WTC11 (cell line): ENCODE measurements around the gene LEAP2. TPM values are rescaled to one million over a fixed set of nuclear protein-coding genes. Genes with fewer than 3 reads are reported as not detected.
"Not testable (repeated sequence)": the region's sequence is repeated elsewhere in the genome, so short reads cannot be mapped to it uniquely, and the experiment has no call there.

Source experiments
- ATAC-seq: fragments of 200-7000 bp; cut with Tn5 transposase; 2 replicates; pipeline ENCODE4 v1.10.0; 2021; ENCODE audit warnings: mild to moderate bottlenecking, moderate library complexity
- CTCF ChIA-PET: fragments of 300-600 bp; sonication (Branson Sonifier 250); formaldehyde crosslinking; loops from one replicate; lab custom pipeline; 2021; ENCODE audit warnings: antibody characterized with exemption; lab: Charles Lee
- POLR2A ChIA-PET: fragments of 350-600 bp; sonication (Branson Sonifier 250); formaldehyde crosslinking; loops from one replicate; lab custom pipeline; 2021; ENCODE audit warnings: antibody characterized with exemption; lab: Charles Lee
- DNase-seq: peaks from one replicate; pipeline ENCODE4 v3.0.0; 2021; ENCODE audit warnings: low spot score
- H3K27ac Mint-ChIP-seq: 2 replicates; pipeline ENCODE4 v1.8.0; 2021; ENCODE audit warnings: mixed read lengths
- H3K27me3 Mint-ChIP-seq: 2 replicates; pipeline ENCODE4 v1.8.0; 2021; ENCODE audit warnings: low read depth, mild to moderate bottlenecking, moderate library complexity, mixed read lengths
- H3K36me3 Mint-ChIP-seq: 2 replicates; pipeline ENCODE4 v1.8.0; 2021; ENCODE audit warnings: mixed read lengths
- H3K4me1 Mint-ChIP-seq: 2 replicates; pipeline ENCODE4 v1.8.0; 2022; ENCODE audit warnings: mixed read lengths
- H3K4me3 Mint-ChIP-seq: 2 replicates; pipeline ENCODE4 v1.8.0; 2021; ENCODE audit warnings: mild to moderate bottlenecking, moderate library complexity, mixed read lengths
- H3K9me3 Mint-ChIP-seq: 2 replicates; pipeline ENCODE4 v1.8.0; 2021; ENCODE audit warnings: mixed read lengths
- ARID4B ChIP-seq: sonication (generic); formaldehyde crosslinking; IDR thresholded peaks from 2 replicates; pipeline ENCODE4 v1.8.0; 2023; ENCODE audit warnings: missing genetic modification reagents, mild to moderate bottlenecking, borderline replicate concordance
- CTCF ChIP-seq: fragments of 200-600 bp; IDR thresholded peaks from 2 replicates; pipeline ENCODE4 v1.8.0; 2022; ENCODE audit warnings: antibody characterized with exemption
- E2F4 ChIP-seq: sonication (generic); formaldehyde crosslinking; IDR thresholded peaks from 2 replicates; pipeline ENCODE4 v1.8.1; 2022; ENCODE audit warnings: low read depth, mild to moderate bottlenecking, moderate library complexity, missing genetic modification reagents, borderline replicate concordance
- ELF4 ChIP-seq: sonication (generic); formaldehyde crosslinking; IDR thresholded peaks from 2 replicates; pipeline ENCODE4 v1.8.1; 2022; ENCODE audit warnings: low read depth, mild to moderate bottlenecking, moderate library complexity, missing genetic modification reagents
- FOXP1 ChIP-seq: sonication (generic); formaldehyde crosslinking; IDR thresholded peaks from 2 replicates; pipeline ENCODE4 v1.8.0; 2022; ENCODE audit warnings: missing genetic modification reagents, mild to moderate bottlenecking, moderate library complexity, borderline replicate concordance
- GABPB1 ChIP-seq: sonication (generic); formaldehyde crosslinking; IDR thresholded peaks from 2 replicates; pipeline ENCODE4 v1.8.1; 2023; ENCODE audit warnings: mild to moderate bottlenecking, missing genetic modification reagents
- GRHL2 ChIP-seq: fragments of 250-450 bp; sonication (Bioruptor Pico); IDR thresholded peaks from 2 replicates; pipeline ENCODE4 v1.8.0; 2022; ENCODE audit warnings: mild to moderate bottlenecking, moderate library complexity; ENCODE audit not compliant: insufficient replicate concordance, severe bottlenecking
- GTF2I ChIP-seq: fragments of 250-450 bp; sonication (Bioruptor Pico); conservative IDR thresholded peaks from 2 replicates; pipeline ENCODE4 v1.4.0; 2021; ENCODE audit warnings: mild to moderate bottlenecking
- JAZF1 ChIP-seq: fragments of 250-450 bp; sonication (Bioruptor Pico); IDR thresholded peaks from 2 replicates; pipeline ENCODE4 v1.9.0; 2021; ENCODE audit warnings: moderate library complexity, mild to moderate bottlenecking, inconsistent platforms
- JUN ChIP-seq: sonication (generic); formaldehyde crosslinking; IDR thresholded peaks from 2 replicates; pipeline ENCODE4 v1.8.0; 2023; ENCODE audit warnings: mild to moderate bottlenecking, missing genetic modification reagents
- NR2C2 ChIP-seq: sonication (generic); formaldehyde crosslinking; IDR thresholded peaks from 2 replicates; pipeline ENCODE4 v1.8.0; 2022; ENCODE audit warnings: mild to moderate bottlenecking, missing genetic modification reagents
- RORB ChIP-seq: fragments of 250-450 bp; sonication (Bioruptor Pico); IDR thresholded peaks from 2 replicates; pipeline ENCODE4 v1.9.0; 2021; ENCODE audit warnings: mild to moderate bottlenecking
- ZNF121 ChIP-seq: sonication (generic); formaldehyde crosslinking; IDR thresholded peaks from 2 replicates; pipeline ENCODE4 v1.8.0; 2023; ENCODE audit warnings: missing genetic modification reagents
- ZNF219 ChIP-seq: sonication (generic); formaldehyde crosslinking; IDR thresholded peaks from 2 replicates; pipeline ENCODE4 v1.8.0; 2023; ENCODE audit warnings: missing genetic modification reagents, mild to moderate bottlenecking, borderline replicate concordance
- ZNF263 ChIP-seq: sonication (generic); formaldehyde crosslinking; IDR thresholded peaks from 2 replicates; pipeline ENCODE4 v1.8.1; 2022; ENCODE audit warnings: low read depth, mild to moderate bottlenecking, moderate library complexity, missing genetic modification reagents
- ZNF396 ChIP-seq: fragments of 250-450 bp; sonication (Bioruptor Pico); IDR thresholded peaks from 2 replicates; pipeline ENCODE4 v1.8.0; 2021; ENCODE audit warnings: mild to moderate bottlenecking, moderate library complexity, borderline replicate concordance
- total RNA-seq: library from RNA; stranded (reverse); gene quantifications from 3 replicates; pipeline ENCODE4 v1.2.3, GENCODE V29; 2021

Gene LEAP2
- total RNA-seq, 1 experiment from 2014 or later = 2.0 TPM

GRCh38 chr5:132854992-132855391, 18.5 kb upstream of the LEAP2 start:
- H3K27me3 Mint-ChIP-seq, H3K27ac Mint-ChIP-seq, H3K36me3 Mint-ChIP-seq, ATAC-seq, H3K4me3 Mint-ChIP-seq, DNase-seq, H3K9me3 Mint-ChIP-seq, H3K4me1 Mint-ChIP-seq: not testable (repeated sequence)
- ChIA-PET CTCF (interaction anchor here (1.2 to 1.7 kb wide), 6 partner anchors 11 to 393 kb away, joined by 3 to 10 read pairs (median 5); partner anchors contain the start of genes CCNI2, GDF9 and UQCRQ), POLR2A (interaction anchor here (0.6 kb wide), 1 partner anchor 101 kb away, joined by 3 read pairs; no protein-coding TSS in a partner anchor)

- CTCF ChIA-PET = interaction anchor here (1.2 kb wide), 1 partner anchor 28 kb away, joined by 3 read pairs; no protein-coding TSS in a partner anchor
Observed at GRCh38 chr5:132856011-132856410, 17.5 kb upstream of the LEAP2 start.

GRCh38 chr5:132859889-132860437, 13.5 kb upstream of the LEAP2 start:
- ATAC-seq = no peak
- POLR2A ChIA-PET = no interaction called here
- CTCF ChIA-PET = no interaction called here
- TF ChIP-seq GABPB1 (CRISPR knock-in tag) (no peak), ZNF263 (no peak), GTF2I (CRISPR knock-in tag) (no peak), NR2C2 (CRISPR knock-in tag) (no peak), ZNF219 (CRISPR knock-in tag) (no peak), JAZF1 (CRISPR knock-in tag) (no peak), GRHL2 (no peak), ELF4 (CRISPR knock-in tag) (no peak), ZNF396 (no peak)
- Mint-ChIP-seq H3K4me3 (no peak overlapping the region), H3K4me1 (peaks cover 4% of the 10 kb centered on the region), H3K27me3 (peaks cover 3% of the 10 kb centered on the region; the same call in 1 of the 2 replicates), H3K27ac (no peak overlapping the region), H3K36me3 (no peaks in the 10 kb centered on the region), H3K9me3 (no peaks in the 10 kb centered on the region)
- no peak for DNase-seq

More at GRCh38 chr5:132856011-132856410, 17.5 kb upstream of the LEAP2 start:
- H3K9me3 Mint-ChIP-seq = no peaks in the 10 kb centered on the region
- TF ChIP-seq ZNF121 (peak; percentile 54; the same call in 1 of the 2 replicates), E2F4 (CRISPR knock-in tag) (no peak)
- TF ChIP-seq, all 79 proteins: peak for 1
- H3K27ac Mint-ChIP-seq = no peak overlapping the region
- H3K4me3 Mint-ChIP-seq = no peak overlapping the region
- H3K4me1 Mint-ChIP-seq = peaks cover 8% of the 10 kb centered on the region
- H3K36me3 Mint-ChIP-seq = no peaks in the 10 kb centered on the region
- no peaks in the 10 kb centered on the region for H3K27me3 Mint-ChIP-seq
- ATAC-seq (no peak), DNase-seq (no peak)
- POLR2A ChIA-PET = no interaction called here

GRCh38 chr5:132860742-132861141, 12.7 kb upstream of the LEAP2 start:
- Mint-ChIP-seq H3K27me3 (peaks cover 3% of the 10 kb centered on the region; the same call in 1 of the 2 replicates), H3K36me3 (no peaks in the 10 kb centered on the region), H3K9me3 (no peaks in the 10 kb centered on the region), H3K4me3 (no peak overlapping the region), H3K27ac (no peak overlapping the region), H3K4me1 (peaks cover 12% of the 10 kb centered on the region)
- ChIA-PET CTCF (interaction anchor here (1.5 kb wide), 1 partner anchor 41 kb away, joined by 3 read pairs; no protein-coding TSS in a partner anchor), POLR2A (no interaction called here)
- ATAC-seq (no peak), DNase-seq (no peak)
- TF ChIP-seq JUN (CRISPR knock-in tag) = no peak
- no peak for TF ChIP-seq RORB
- no peak for TF ChIP-seq CTCF
- TF ChIP-seq ARID4B (CRISPR knock-in tag) = no peak
- no peak for TF ChIP-seq FOXP1 (CRISPR knock-in tag)
